ENCODE data around the gene MSH2. TPM values are rescaled to one million over a fixed set of nuclear protein-coding genes. Genes with fewer than 3 reads are reported as not detected.

MSH2 gene
- total RNA-seq: 15.1 and 23.0 TPM in 2 replicates

DNA sequence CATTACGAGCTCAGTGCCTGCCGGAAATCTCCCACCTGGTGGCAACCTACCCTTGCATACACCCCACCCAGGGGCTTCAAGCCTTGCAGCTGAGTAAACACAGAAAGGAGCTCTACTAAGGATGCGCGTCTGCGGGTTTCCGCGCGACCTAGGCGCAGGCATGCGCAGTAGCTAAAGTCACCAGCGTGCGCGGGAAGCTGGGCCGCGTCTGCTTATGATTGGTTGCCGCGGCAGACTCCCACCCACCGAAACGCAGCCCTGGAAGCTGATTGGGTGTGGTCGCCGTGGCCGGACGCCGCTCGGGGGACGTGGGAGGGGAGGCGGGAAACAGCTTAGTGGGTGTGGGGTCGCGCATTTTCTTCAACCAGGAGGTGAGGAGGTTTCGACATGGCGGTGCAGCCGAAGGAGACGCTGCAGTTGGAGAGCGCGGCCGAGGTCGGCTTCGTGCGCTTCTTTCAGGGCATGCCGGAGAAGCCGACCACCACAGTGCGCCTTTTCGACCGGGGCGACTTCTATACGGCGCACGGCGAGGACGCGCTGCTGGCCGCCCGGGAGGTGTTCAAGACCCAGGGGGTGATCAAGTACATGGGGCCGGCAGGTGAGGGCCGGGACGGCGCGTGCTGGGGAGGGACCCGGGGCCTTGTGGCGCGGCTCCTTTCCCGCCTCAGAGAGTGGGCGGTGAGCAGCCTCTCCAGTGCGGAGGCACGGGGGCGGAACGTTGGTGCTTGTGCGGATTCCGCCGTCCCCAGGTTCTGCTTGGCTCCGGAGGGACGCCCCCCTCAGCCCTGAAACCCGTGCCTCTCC lies at the start of gene MSH2:
TSS of gene MSH2 (plus strand) at position 352 of the 804 bp plus-strand sequence. CDS start at position 388, 36 bp downstream.

Other genes with a start within 250 kb of the MSH2 start
- gene STPG4, start 247.8 kb upstream of the MSH2 start, total RNA-seq: not detected in 2 replicates
- gene CALM2, start 226.6 kb upstream of the MSH2 start, total RNA-seq: 639 and 685 TPM in 2 replicates
- gene EPCAM, start 33.8 kb upstream of the MSH2 start, total RNA-seq: 9.1 and 10.9 TPM in 2 replicates
- not detected in 2 replicates for gene KCNK12, start 167.8 kb downstream of the MSH2 start, total RNA-seq